Measurements from ENCODE around the gene EMX2.

GRCh38 chr10:117578490-117578889 lies 35.9 kb downstream of the EMX2 start:
- TF ChIP-seq, protein P1, sequence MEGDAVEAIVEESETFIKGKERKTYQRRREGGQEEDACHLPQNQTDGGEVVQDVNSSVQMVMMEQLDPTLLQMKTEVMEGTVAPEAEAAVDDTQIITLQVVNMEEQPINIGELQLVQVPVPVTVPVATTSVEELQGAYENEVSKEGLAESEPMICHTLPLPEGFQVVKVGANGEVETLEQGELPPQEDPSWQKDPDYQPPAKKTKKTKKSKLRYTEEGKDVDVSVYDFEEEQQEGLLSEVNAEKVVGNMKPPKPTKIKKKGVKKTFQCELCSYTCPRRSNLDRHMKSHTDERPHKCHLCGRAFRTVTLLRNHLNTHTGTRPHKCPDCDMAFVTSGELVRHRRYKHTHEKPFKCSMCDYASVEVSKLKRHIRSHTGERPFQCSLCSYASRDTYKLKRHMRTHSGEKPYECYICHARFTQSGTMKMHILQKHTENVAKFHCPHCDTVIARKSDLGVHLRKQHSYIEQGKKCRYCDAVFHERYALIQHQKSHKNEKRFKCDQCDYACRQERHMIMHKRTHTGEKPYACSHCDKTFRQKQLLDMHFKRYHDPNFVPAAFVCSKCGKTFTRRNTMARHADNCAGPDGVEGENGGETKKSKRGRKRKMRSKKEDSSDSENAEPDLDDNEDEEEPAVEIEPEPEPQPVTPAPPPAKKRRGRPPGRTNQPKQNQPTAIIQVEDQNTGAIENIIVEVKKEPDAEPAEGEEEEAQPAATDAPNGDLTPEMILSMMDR (IDR thresholded peaks at IDR 0.05; ENCODE audit: poor library complexity, severe bottlenecking): no peak
- TF ChIP-seq POLR2AphosphoS5 (IDR thresholded peaks at IDR 0.05) (no peak), EZH2 (IDR thresholded peaks at IDR 0.05; ENCODE audit: borderline replicate concordance, insufficient read depth, low read length, poor library complexity, severe bottlenecking) (no peak), REST (IDR thresholded peaks at IDR 0.05; ENCODE audit: borderline replicate concordance) (no peak), TAF1 (IDR thresholded peaks at IDR 0.05; ENCODE audit: low read depth) (no peak), RAD21 (conservative IDR thresholded peaks at IDR 0.05) (no peak)
